GM18858 (cell line): ENCODE results near the gene GPC6.

Experiments used
- ATAC-seq: cut with Tn5 transposase; IDR thresholded peaks from one replicate; pipeline ENCODE4 v1.9.1; 2021; ENCODE audit not compliant: unreplicated experiment

Gene GPC6

DNA sequence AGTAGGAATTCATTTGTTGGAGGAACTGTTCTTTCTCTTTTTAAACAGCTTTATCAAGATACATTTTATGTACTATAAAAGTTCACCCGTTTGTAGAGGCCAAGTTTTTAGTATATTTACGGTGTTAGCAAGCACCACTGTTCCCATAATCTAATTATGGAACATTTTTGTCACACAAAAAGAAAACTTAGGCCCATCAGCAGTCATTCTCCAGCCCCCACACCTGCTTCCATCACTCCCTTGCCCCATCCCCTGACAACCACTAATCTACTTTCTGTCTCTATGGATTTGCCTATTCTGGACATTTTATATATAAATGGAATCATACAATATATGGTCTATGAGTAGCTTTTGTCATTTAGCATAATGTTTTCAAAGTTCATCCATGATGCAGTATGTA, 787.9 kb downstream of the GPC6 start:
- no peak for ATAC-seq

DNA sequence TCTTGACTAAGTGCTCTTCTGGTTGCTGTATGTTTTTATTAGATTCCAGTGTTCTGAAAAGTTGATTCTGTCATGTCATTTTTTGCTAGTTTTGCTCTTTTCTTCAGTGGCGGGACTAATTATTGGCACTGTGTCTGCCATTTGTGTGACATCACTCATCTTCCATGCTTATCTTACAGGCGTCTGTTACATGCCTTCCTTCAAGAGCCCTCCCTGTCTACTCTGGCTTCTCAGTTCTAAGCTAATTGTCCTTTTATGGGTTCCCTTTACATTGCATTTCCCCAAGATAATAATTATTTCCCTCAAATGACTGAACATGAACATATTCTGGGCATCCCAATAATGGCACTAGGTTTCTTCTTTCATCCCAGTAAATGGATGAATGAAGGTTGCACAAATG, 793.8 kb downstream of the GPC6 start:
- no peak for ATAC-seq

GRCh38 chr13:94020833-94021232, 794.2 kb downstream of the GPC6 start:
- no peak for ATAC-seq

- no peak for ATAC-seq
Observed at GRCh38 chr13:94028234-94028633, 801.6 kb downstream of the GPC6 start.

- no peak for ATAC-seq
Observed at GRCh38 chr13:94028650-94029049, 802.0 kb downstream of the GPC6 start.

GRCh38 chr13:94030415-94031119, 804.0 kb downstream of the GPC6 start:
- ATAC-seq: no peak

- ATAC-seq: no peak
Observed at GRCh38 chr13:94031609-94032008, 805.0 kb downstream of the GPC6 start.

DNA sequence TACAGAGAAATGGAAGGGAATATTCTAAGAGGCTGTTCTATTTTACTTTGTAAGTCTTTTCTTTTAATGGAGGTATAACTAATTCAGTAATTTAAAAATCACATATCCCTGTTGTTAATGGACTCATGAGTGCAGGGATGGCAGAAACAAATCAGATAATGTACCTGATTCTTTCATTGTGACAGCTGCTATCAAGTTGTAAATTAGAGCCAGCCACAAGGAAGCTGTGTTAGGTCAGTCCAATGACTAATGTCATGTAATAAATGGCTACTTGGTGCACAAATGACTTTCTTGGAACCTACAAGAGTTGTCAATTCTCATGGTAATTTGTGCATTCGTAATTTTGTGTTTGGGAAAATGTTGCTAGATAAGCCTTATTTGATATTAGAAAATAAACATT, 806.5 kb downstream of the GPC6 start:
- no peak for ATAC-seq

DNA sequence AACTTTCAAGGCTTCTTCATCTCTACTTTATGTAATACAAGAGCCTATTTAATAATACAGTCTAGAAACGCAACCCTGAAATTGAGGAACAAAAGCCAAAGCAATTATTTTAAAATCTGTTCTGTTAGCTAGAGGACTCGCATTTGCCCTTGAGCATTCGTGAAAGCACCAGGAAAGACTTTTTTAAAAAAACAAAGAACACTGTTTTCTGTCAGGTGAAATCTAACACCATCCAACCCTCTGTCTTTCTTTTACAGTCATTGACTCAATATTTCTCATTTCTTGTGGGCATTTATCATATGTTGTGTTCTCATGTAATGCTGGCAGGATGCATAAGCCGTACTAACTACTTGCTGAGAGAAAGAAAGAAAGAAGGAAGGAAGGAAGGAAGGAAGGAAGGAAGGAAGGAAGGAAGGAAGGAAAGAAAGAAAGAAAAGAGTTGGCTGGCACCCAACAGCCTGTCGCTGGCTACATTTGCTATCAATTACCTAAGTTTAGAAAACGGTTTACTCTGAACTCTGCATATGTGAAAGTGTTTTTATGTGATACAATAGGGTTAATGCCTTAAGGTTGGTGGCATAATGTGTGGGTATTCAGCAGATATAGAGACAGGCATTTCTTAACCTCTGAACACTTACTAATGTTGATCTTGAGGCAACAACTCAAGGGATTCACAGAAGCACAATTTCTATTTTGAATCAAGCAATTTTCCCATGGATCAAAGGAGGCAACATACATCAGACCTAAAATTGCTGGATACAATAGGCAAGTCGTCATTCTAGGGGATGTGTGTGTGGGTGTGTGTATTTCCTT, 807.4 kb downstream of the GPC6 start:
- ATAC-seq: no peak

GRCh38 chr13:94050039-94050438, 823.4 kb downstream of the GPC6 start:
- ATAC-seq: no peak

- ATAC-seq: no peak
Observed at GRCh38 chr13:94050686-94051085, 824.1 kb downstream of the GPC6 start.

GRCh38 chr13:94053986-94054593, 827.5 kb downstream of the GPC6 start:
- no peak for ATAC-seq

DNA sequence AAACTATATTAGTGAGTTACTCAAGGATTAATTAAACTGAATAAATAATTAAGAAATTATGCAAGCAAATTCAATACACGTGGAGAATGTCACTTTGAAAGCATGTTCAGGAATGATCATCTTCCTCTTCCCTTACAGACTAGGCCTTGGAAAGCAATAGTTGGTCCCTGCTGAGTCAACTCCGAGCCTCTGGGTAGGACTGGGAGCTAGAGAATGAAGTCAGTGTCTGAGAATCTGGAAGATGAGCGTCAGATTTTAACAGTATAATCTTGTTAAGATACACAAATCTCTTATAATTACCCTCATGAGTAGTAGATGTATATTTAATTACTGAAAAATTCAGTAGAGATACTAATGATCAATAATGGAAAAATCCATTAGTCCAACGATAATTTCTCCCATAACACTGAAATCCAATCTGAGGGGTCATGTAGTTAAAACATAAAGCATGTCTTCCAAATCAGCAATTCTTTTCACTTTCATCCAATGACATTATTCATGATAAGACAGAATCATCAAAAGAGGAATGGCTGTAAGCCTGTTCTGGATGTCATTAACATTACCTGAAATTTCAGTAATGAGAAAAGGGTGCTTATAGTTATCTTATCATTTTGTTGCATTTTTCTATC, 829.9 kb downstream of the GPC6 start:
- no peak for ATAC-seq

- ATAC-seq: no peak
Observed at GRCh38 chr13:94057618-94058186, 831.1 kb downstream of the GPC6 start.

- ATAC-seq: no peak
Observed at GRCh38 chr13:94058821-94059360, 832.3 kb downstream of the GPC6 start.

DNA sequence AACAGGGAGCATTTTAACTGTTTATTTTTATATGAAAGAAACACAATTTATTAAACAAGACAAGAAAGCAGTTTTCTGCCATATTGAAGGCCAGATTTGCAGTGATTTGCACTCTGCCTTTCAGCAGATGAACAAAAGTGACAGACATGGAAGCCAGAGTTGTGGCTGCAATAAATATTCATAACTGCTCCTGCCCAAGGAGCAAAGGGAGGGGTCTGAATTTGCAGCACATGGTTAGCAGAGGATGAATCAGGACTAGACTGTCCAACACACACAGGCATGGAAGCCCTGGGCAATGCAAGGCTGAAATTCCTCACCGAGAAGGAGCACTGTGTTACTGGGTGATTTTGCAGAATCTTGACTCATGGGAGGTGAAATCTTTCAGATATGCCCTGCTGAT, 834.7 kb downstream of the GPC6 start:
- no peak for ATAC-seq

GRCh38 chr13:94063096-94063495, 836.5 kb downstream of the GPC6 start:
- no peak for ATAC-seq

DNA sequence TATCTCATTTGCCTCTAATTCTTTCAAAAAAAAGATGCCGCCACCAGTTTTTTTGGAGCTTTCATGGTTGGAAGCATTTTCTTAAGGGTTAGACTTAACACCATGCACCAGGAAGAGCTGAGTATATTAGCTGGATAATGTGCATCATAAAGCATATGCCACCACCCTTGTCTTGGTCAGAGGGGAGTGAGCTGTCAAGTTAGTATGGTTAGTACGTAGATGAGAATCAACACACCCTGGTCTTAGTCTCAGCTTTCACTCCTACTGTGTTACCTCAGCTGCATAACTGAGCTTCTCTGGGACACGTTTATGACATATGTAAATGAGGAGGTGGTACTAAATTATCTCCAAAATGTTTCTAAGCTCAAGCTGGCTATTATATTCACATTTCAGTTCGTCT, 837.2 kb downstream of the GPC6 start:
- ATAC-seq: no peak

- ATAC-seq: no peak
Observed at GRCh38 chr13:94065741-94066140, 839.1 kb downstream of the GPC6 start.

DNA sequence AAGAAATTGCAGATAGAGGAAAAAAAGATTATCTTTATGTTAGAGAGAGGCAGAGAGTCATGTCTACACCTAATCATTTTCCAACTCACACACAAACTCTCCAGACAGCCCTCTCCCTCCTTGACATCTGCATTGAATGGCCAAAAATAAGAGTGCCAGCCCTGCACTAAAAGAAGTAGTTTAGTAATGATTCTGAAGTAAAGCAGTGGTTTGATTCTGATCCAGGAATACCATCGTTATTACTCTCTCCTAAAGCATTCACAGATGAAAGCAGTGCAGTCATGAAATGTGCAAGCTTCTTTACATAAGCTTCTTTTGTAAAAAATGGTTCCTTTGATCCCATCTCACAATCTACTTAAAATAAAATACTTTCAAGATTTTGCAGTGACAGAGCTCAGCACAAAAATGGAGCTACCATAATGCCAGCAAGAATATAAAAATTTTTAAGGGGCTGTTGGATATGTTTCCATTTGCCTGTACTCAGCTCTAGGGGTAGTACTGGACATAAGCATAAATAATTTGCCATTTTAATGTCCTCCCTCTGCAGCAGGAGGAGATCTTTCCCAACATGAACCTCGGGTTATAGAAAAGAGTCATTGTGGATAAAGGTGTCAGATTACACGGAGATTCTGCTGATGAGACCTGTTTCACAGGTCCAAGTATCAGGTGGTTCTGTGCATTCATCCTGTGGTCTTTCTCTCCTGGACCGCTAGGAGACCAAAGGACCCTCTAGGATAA, 846.6 kb downstream of the GPC6 start:
- ATAC-seq: no peak
